Neural progenitor cell (in vitro differentiated cells): ENCODE data around the gene PPP2R2D.

Source experiments
- CTCF ChIP-seq: fragments of 200-600 bp; sonication (generic); IDR thresholded peaks from 2 replicates; pipeline ENCODE4 v1.5.1; 2017; ENCODE audit warnings: antibody characterized with exemption, mild to moderate bottlenecking
- EZH2 ChIP-seq: fragments of 200-600 bp; sonication (generic); IDR thresholded peaks from 2 replicates; pipeline ENCODE4 v1.6.1; 2017; ENCODE audit warnings: antibody characterized with exemption, mild to moderate bottlenecking, moderate library complexity
- EZH2phosphoT487 ChIP-seq: fragments of 200-600 bp; sonication (generic); IDR thresholded peaks from 2 replicates; pipeline ENCODE4 v1.6.1; 2017; ENCODE audit warnings: antibody characterized with exemption

DNA sequence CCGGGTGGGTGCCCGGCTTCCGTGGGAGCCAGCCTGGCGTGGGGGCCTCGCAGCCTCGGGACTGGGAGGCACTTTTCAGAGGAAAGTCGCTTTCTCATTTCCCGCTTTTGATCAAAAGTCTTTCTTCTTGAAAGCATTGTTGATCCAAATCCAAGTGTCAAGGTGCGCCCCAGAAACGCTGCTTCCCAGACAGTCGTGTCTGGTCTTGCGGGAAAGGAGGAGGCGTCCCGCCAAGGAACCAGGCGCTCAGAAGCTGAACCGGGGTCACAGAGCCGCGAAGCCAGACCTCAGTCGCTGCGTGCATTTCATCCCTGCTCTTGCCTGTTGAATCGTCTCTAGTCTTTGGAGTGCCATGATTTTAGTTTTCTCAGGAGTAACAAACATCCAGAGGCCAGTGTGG is 82.0 kb downstream of the PPP2R2D start:
- TF ChIP-seq CTCF, result no peak
- no peak for TF ChIP-seq EZH2phosphoT487
- no peak for TF ChIP-seq EZH2
